HL-60/S4 treated with phorbol 12-myristate 13-acetate at 8.2 ng/mL for 4 days and 3 days (cell line): Measurements from ENCODE around the gene THEMIS2.
"Not testable (repeated sequence)": the region's sequence is repeated elsewhere in the genome, so short reads cannot be mapped to it uniquely, and the experiment has no call there.

Experiments
- in situ Hi-C: fragments of 300-500 bp; cut with MboI; formaldehyde crosslinking; loops from 2 replicates; pipeline ENCODE4 v1.15.0; 2022; ENCODE audit warnings: low sequenced_read_pairs

THEMIS2 gene

GRCh38 chr1:27862671-27863537 lies 9.4 kb upstream of the THEMIS2 start:
- in situ Hi-C loops, result no loop called here

GRCh38 chr1:27863538-27863915 lies 8.8 kb upstream of the THEMIS2 start:
- in situ Hi-C loops, result no loop called here

- in situ Hi-C loops, result no loop called here
Measured at GRCh38 chr1:27864264-27864895, 8.0 kb upstream of the THEMIS2 start.

DNA sequence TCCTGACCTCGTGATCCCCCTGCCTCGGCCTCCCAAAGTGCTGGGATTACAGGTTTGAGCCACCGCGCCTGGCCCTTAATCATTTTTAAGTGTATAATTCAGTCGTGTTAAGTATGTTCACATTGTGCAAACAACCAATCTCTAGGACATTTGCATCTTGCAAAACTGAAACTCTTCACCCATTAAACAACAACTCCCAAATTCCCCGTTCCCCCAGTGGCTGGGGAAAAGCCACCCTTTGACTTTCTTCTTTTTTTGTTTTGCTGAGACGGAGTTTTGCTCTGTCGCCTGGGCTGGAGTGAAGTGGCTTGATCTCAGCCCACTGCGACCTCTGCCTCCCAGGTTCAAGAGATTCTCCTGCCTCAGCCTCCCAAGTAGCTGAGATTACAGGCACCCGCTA lies 6.5 kb upstream of the THEMIS2 start:
- in situ Hi-C loops, result no loop called here

DNA sequence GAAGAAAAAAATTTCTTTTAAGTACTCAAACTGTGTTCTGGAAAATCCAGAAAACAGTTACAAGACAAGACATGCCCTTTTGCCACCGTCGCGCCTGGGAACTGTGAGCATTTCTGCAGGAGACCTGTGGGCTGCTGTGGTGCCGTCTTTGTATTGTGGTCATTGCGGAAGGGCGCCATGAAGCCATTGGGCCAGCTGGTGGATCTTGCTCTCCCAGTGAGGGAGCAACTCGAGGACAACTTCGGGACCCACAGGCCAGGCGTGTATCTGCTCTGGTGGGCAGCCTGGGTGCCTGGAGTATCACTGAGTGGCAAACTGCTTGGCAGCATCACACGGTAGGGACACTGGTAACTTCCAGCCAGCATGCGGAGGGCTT lies 3.8 kb upstream of the THEMIS2 start:
- in situ Hi-C loops, result no loop called here

DNA sequence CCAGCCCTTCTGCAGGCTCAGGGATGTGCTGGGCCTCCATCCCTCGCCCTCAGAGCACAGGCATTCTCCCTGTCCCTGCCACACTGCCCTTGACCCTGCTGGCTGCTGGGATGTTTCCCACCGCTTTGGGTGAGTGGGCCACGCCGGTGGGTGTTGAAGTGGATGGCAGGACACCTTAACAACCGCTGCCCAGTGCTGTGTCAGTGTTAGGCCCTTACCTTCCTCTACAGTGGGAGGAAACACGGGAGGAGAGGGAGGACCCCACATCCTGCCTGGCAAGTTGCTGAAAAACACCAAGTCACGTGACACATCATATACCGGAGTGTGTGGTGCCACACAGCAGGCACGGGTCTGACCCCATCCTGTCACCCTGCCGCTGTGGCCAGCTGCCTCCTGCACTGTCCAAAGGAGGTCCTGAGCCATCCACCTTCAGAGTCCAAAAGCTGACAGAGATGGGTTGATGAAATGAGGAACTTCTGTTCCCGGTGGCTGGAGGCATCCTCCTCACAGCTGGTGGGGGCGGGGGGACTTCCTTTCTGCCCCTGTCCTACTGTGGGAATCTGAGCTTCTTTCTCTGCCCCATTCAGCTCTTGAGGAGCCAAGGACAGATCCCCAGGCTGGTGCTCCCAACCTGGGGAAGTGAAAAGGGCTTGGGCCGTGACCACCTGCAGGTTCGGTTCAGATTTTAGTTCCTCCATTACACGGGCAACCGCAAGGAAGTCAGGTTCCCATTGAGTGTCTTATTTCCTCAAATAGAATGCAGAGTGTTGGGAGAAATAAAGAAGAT lies 3.2 kb upstream of the THEMIS2 start:
- in situ Hi-C loops, result no loop called here

DNA sequence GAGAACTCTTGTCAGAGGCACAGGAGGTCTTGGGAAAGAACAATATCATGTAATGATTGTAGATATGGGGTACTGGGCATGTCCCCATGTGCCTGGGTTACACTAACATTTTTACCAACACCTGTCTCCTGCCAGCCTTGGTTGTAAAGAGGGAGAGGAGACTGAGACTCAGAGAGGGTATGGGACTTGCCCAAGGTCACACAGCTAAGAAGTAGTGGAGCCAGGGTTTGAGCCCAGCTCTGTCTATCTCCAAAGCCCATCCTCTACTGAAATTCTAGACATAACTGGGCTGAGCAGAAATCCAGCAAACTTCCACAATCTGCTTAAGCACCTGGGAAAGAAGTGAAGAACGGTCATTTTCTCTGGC lies 2.6 kb upstream of the THEMIS2 start:
- in situ Hi-C loops, result no loop called here

- in situ Hi-C loops, result not testable (repeated sequence)
Measured at GRCh38 chr1:27871076-27871475, 1.3 kb upstream of the THEMIS2 start.

- in situ Hi-C loops, result no loop called here
Measured at GRCh38 chr1:27872802-27873551, 633 bp downstream of the THEMIS2 start.

DNA sequence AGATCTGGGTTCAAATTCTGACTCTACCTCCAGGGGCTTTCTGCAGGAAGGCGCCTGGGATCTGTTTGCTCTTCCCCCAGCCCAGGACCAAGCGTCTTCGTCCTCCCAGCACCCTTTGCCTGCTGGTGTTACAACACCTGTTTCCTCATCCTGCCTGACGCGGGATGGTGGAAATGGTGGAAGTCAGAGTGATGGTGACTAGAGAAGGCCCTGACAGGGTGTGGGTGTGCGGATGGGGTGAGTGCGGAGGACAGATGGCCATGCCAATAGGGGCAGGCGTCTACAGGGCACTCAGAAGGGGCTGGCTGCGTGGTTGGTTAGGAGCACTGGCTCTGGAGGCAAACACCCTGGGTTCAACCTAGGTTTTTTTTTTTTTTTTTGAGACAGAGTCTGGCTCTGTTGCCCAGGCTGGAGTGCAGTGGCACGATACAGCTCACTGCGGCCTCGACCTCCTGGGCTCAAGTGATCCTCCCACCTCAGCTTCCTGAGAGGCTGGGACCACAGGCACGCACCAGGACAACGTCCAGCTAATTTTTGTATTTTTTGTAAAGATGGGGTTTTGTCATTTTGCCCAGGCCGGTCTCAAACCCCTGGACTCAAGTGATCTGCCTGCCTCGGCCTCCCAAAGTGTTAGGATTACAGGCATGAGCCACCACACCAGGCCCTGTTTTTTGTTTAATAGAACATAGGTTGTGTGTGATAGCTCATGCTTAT lies 1.5 kb downstream of the THEMIS2 start:
- in situ Hi-C loops, result no loop called here

DNA sequence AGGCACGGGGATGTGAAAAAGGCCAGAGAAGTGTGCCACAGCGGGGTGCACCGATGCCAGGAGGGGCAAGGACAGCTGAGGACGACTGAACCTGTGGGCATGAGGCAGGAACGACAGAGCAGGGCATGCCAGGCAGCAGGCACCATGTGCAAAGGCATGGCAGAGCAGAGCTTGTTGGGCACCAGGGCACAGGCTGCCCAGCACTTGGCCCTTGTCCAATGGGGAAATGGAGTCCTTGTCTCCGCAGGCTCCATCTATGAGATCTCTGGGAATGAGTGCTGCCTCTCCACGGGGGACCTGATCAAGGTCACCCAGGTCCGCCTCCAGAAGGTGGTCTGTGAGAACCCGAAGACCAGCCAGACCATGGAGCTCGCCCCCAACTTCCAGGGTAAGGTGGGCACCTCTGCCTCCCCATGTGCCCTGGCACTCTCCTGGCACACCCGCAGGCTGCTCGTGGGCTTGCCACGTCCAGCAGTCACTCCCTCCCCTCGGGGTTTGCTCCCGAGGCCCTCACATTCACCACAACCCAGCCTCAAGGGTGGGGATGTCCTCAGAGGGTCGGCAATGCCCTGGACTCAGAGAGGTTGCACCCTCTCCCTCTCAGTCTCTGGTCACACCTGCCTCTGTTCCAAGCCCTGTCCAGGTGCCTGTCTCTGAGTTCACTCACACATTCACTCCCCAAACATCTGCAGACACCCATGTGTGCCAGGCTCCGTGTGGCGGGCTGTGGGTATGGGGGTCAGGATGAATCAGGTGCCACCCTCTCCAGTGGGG lies 4.2 kb downstream of the THEMIS2 start:
- in situ Hi-C loops, result no loop called here

- in situ Hi-C loops, result no loop called here
Measured at GRCh38 chr1:27877115-27877416, 4.7 kb downstream of the THEMIS2 start.

GRCh38 chr1:27878039-27878438 lies 5.7 kb downstream of the THEMIS2 start:
- in situ Hi-C loops, result no loop called here

GRCh38 chr1:27878787-27879335 lies 6.5 kb downstream of the THEMIS2 start:
- in situ Hi-C loops, result no loop called here

GRCh38 chr1:27879374-27880082 lies 7.2 kb downstream of the THEMIS2 start:
- in situ Hi-C loops, result no loop called here

DNA sequence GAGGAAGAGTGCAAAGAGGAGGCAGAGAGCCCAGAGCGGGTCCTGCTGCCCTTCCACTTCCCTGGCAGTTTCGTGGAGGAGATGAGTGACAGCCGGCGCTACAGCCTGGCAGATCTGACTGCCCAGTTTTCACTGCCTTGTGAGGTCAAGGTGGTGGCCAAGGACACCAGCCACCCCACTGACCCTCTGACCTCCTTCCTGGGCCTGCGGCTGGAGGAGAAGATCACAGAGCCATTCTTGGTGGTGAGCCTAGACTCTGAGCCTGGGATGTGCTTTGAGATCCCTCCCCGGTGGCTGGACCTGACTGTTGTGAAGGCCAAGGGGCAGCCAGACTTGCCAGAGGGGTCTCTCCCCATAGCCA lies 10.2 kb downstream of the THEMIS2 start:
- in situ Hi-C loops, result no loop called here

DNA sequence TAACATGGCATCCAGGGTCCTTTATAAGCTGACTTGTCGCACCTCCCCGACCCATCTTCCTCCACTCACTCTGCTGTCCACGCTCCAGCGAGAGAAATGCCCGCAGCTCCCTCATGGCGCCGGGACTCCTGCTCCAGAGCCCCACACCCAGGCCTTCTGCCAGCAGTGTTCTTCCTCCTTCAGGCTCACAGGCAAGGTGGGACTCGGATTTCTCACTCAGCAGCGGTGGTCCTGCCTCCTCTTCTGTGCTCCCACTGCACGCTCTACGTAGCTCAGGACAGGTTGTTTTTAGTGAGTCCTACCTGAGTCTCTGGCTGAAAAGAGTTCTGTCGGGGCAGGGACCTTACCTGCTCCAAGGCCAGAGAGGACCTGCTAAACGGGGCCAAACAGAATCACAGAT lies 11.2 kb downstream of the THEMIS2 start:
- in situ Hi-C loops, result no loop called here

GRCh38 chr1:27884006-27884954 lies 11.9 kb downstream of the THEMIS2 start:
- in situ Hi-C loops, result no loop called here
